Measurements from ENCODE around the gene BAZ2B.

Gene BAZ2B

DNA sequence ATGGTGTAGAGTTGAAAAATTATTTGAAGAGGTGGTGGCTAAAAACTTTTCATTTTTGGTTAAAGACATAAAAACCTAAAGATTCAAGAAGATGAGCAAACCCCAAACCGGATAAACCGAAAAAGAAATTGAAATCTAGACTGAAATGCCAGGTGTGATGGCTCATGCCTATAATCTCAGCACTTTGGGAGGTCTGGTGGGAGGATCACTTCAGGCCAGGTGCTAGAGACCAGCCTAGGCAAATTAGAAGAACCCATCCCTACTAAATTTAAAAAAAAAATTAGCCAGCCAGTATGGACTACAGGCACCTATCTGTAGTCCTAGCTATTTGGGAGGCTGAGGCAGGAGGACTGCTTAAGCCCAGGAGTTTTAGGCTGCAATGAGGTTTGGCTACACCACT, 126.9 kb downstream of the BAZ2B start:
- TF ChIP-seq, protein P1, sequence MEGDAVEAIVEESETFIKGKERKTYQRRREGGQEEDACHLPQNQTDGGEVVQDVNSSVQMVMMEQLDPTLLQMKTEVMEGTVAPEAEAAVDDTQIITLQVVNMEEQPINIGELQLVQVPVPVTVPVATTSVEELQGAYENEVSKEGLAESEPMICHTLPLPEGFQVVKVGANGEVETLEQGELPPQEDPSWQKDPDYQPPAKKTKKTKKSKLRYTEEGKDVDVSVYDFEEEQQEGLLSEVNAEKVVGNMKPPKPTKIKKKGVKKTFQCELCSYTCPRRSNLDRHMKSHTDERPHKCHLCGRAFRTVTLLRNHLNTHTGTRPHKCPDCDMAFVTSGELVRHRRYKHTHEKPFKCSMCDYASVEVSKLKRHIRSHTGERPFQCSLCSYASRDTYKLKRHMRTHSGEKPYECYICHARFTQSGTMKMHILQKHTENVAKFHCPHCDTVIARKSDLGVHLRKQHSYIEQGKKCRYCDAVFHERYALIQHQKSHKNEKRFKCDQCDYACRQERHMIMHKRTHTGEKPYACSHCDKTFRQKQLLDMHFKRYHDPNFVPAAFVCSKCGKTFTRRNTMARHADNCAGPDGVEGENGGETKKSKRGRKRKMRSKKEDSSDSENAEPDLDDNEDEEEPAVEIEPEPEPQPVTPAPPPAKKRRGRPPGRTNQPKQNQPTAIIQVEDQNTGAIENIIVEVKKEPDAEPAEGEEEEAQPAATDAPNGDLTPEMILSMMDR (IDR thresholded peaks at IDR 0.05; ENCODE audit: low read depth, low read length, missing control alignments) = no peak

DNA sequence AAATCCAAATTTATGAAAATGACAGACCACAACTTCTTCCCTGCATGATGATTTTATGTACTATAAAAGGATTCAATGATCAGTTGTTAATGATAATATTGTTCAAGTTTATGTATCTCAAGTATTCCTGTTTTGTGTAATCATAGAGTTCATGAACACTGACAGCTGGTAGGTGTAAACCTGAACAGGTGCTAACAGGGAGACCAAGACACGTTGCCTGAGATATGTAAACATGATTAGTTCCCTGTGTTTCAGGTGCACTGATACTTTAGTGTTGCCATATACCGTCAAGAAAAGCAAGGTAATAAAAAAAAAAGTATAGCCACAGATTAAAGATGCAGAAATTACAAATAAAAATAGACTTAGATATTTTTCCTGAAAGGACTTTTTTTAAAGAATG, 131.8 kb downstream of the BAZ2B start:
- no peak for DNase-seq (ENCODE audit: extremely low read depth, low read depth)
- TF ChIP-seq, protein P1 (IDR thresholded peaks at IDR 0.05; ENCODE audit: low read depth, low read length, missing control alignments) = no peak

More for the DNA sequence above, 126.9 kb downstream of the BAZ2B start:
- no peak overlapping the region for H3K4me3 ChIP-seq (replicated peaks; ENCODE audit: low read depth, low read length)
- DNase-seq (ENCODE audit: extremely low read depth, low read depth) = no peak

DNA sequence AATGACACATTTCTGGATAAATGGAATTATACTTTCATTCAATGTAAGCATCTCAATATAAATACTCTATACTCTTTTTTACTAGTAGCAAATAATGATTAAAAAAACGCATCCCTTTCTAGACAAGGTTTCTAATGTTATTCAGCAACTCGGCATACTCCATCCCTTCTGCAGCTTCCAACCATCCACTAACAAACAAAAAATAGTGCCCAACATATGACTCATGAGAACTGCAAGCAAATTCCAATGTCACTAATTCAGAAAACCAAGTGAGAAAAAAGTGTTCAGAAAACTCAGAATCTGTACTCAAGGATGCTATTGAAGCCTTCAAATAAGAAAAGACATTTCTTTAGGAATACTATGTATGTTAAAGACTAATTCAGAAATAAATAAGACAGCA, 140.0 kb downstream of the BAZ2B start:
- no peak for DNase-seq (ENCODE audit: extremely low read depth, low read depth)
- TF ChIP-seq, protein P1 (IDR thresholded peaks at IDR 0.05; ENCODE audit: low read depth, low read length, missing control alignments) = no peak
- no peak overlapping the region for H3K4me3 ChIP-seq (replicated peaks; ENCODE audit: low read depth, low read length)

More for the DNA sequence above, 131.8 kb downstream of the BAZ2B start:
- no peak overlapping the region for H3K4me3 ChIP-seq (replicated peaks; ENCODE audit: low read depth, low read length)

DNA sequence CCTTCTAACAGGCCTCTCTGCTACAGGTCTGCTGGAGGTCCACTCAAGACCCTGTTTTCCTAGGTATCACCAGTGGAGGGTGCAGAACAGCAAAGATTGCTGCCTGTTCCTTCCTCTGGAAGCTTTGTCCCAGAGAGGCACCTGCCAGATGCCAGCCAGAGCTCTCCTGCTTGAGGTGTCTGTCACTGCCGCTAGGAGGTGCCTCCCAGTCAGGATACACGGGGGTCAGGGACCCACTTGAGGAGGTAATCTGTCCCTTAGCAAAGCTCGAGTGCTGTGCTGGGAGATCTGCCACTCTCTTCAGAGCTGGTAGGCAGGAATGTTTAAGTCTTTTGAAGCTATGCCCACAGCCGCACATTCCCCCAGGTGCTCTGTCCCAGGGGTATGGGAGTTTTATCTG, 140.6 kb downstream of the BAZ2B start:
- H3K4me3 ChIP-seq (replicated peaks; ENCODE audit: low read depth, low read length) = no peak overlapping the region
- no peak for DNase-seq (ENCODE audit: extremely low read depth, low read depth)
- TF ChIP-seq, protein P1 (IDR thresholded peaks at IDR 0.05; ENCODE audit: low read depth, low read length, missing control alignments) = no peak

DNA sequence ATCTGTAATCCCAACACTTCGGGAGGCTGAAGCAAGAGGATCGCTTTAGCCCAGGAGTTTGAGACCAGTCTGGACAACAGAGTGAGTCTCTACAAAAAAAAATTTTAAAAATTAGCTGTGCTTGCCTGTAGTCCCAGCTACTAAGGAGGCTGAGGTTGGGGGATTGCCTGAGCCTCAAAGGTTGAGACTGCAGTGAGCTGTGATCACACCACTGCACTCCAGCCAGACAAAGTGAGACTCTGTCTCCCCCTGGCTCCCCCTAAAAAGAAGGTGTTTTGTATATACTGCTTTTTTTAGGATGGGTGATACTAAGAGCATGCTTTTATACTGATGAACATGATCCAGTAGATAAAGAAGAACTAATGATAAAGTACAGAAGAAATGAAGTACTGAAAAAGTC, 145.0 kb downstream of the BAZ2B start:
- TF ChIP-seq, protein P1 (IDR thresholded peaks at IDR 0.05; ENCODE audit: low read depth, low read length, missing control alignments) = no peak
- DNase-seq (ENCODE audit: extremely low read depth, low read depth) = no peak
- H3K4me3 ChIP-seq (replicated peaks; ENCODE audit: low read depth, low read length) = no peak overlapping the region

DNA sequence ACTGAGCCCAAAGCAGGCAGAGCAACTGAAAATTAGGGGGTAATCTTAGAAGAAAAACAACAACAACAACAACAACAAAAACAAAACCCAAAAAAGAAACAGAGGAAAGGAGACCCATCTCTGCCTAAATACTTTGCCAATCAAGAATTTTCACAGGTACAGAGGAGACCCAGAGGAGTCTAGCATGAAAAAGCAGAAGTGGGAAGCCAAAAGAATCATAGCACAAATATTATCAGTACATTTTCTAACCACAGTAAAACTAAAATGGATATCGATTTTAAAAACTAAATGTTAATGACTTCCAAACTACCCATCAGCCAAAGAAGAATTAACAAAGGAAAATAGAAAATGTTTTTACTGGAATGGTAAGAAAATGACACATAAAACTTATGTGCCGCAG, 148.1 kb downstream of the BAZ2B start:
- no peak overlapping the region for H3K4me3 ChIP-seq (replicated peaks; ENCODE audit: low read depth, low read length)
- TF ChIP-seq, protein P1 (IDR thresholded peaks at IDR 0.05; ENCODE audit: low read depth, low read length, missing control alignments) = no peak
- DNase-seq (ENCODE audit: extremely low read depth, low read depth) = no peak

DNA sequence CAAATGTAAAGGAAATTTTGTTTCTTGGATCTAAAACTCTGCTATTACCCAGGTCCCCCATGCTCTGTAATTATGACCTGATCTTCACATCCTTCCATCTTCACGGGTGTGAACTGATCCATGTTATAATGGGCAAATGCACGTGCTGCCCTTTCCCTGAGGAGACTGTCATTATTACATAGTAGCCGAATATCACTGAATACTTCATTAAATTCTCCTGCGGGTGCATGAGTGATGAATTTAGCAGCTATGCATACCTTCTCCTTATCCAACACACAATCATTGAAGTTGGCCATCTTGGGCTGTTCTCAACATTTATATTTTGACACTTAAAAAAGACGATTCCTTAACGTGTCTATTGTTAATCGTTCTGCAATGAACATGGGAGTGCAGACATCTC, 153.4 kb downstream of the BAZ2B start:
- H3K4me3 ChIP-seq (replicated peaks; ENCODE audit: low read depth, low read length) = no peak overlapping the region
- DNase-seq (ENCODE audit: extremely low read depth, low read depth) = no peak
- TF ChIP-seq, protein P1 (IDR thresholded peaks at IDR 0.05; ENCODE audit: low read depth, low read length, missing control alignments) = no peak
